WTC11 (cell line): ENCODE measurements around the gene ANTKMT. TPM values are rescaled to one million over a fixed set of nuclear protein-coding genes. Genes with fewer than 3 reads are reported as not detected.

Experiments
- ATAC-seq: fragments of 200-7000 bp; cut with Tn5 transposase; 2 replicates; pipeline ENCODE4 v1.10.0; 2021; ENCODE audit warnings: mild to moderate bottlenecking, moderate library complexity
- CTCF ChIA-PET: fragments of 300-600 bp; sonication (Branson Sonifier 250); formaldehyde crosslinking; loops from one replicate; lab custom pipeline; 2021; ENCODE audit warnings: antibody characterized with exemption; lab: Charles Lee
- POLR2A ChIA-PET: fragments of 350-600 bp; sonication (Branson Sonifier 250); formaldehyde crosslinking; loops from one replicate; lab custom pipeline; 2021; ENCODE audit warnings: antibody characterized with exemption; lab: Charles Lee
- DNase-seq: peaks from one replicate; pipeline ENCODE4 v3.0.0; 2021; ENCODE audit warnings: low spot score
- H3K27ac Mint-ChIP-seq: 2 replicates; pipeline ENCODE4 v1.8.0; 2021; ENCODE audit warnings: mixed read lengths
- H3K27me3 Mint-ChIP-seq: 2 replicates; pipeline ENCODE4 v1.8.0; 2021; ENCODE audit warnings: low read depth, mild to moderate bottlenecking, moderate library complexity, mixed read lengths
- H3K36me3 Mint-ChIP-seq: 2 replicates; pipeline ENCODE4 v1.8.0; 2021; ENCODE audit warnings: mixed read lengths
- H3K4me1 Mint-ChIP-seq: 2 replicates; pipeline ENCODE4 v1.8.0; 2022; ENCODE audit warnings: mixed read lengths
- H3K4me3 Mint-ChIP-seq: 2 replicates; pipeline ENCODE4 v1.8.0; 2021; ENCODE audit warnings: mild to moderate bottlenecking, moderate library complexity, mixed read lengths
- H3K9me3 Mint-ChIP-seq: 2 replicates; pipeline ENCODE4 v1.8.0; 2021; ENCODE audit warnings: mixed read lengths
- ARID4B ChIP-seq: sonication (generic); formaldehyde crosslinking; IDR thresholded peaks from 2 replicates; pipeline ENCODE4 v1.8.0; 2023; ENCODE audit warnings: missing genetic modification reagents, mild to moderate bottlenecking, borderline replicate concordance
- ATF1 ChIP-seq: sonication (generic); formaldehyde crosslinking; IDR thresholded peaks from 2 replicates; pipeline ENCODE4 v1.8.1; 2023; ENCODE audit warnings: mild to moderate bottlenecking, moderate library complexity, missing genetic modification reagents
- ATF2 ChIP-seq: sonication (generic); formaldehyde crosslinking; IDR thresholded peaks from 2 replicates; pipeline ENCODE4 v1.8.1; 2022; ENCODE audit warnings: low read depth, missing genetic modification reagents, borderline replicate concordance
- EMX1 ChIP-seq: fragments of 250-450 bp; sonication (Bioruptor Pico); IDR thresholded peaks from 2 replicates; pipeline ENCODE4 v1.8.0; 2021; ENCODE audit warnings: mild to moderate bottlenecking
- FOXJ3 ChIP-seq: sonication (generic); formaldehyde crosslinking; IDR thresholded peaks from 2 replicates; pipeline ENCODE4 v1.9.0; 2021; ENCODE audit warnings: missing genetic modification reagents, mild to moderate bottlenecking, borderline replicate concordance
- GTF2I ChIP-seq: fragments of 250-450 bp; sonication (Bioruptor Pico); conservative IDR thresholded peaks from 2 replicates; pipeline ENCODE4 v1.4.0; 2021; ENCODE audit warnings: mild to moderate bottlenecking
- OVOL2 ChIP-seq: fragments of 250-450 bp; sonication (Bioruptor Pico); IDR thresholded peaks from 2 replicates; pipeline ENCODE4 v1.9.0; 2021; ENCODE audit warnings: mild to moderate bottlenecking, borderline replicate concordance
- PRRX2 ChIP-seq: fragments of 250-450 bp; sonication (Bioruptor Pico); IDR thresholded peaks from 2 replicates; pipeline ENCODE4 v1.8.0; 2021; ENCODE audit warnings: mild to moderate bottlenecking
- RELA ChIP-seq: sonication (generic); formaldehyde crosslinking; IDR thresholded peaks from 2 replicates; pipeline ENCODE4 v1.8.1; 2022; ENCODE audit warnings: missing genetic modification reagents, mild to moderate bottlenecking, borderline replicate concordance
- ZBTB21 ChIP-seq: sonication (generic); formaldehyde crosslinking; IDR thresholded peaks from 2 replicates; pipeline ENCODE4 v1.8.1; 2023; ENCODE audit warnings: mild to moderate bottlenecking, missing genetic modification reagents, borderline replicate concordance
- ZNF219 ChIP-seq: sonication (generic); formaldehyde crosslinking; IDR thresholded peaks from 2 replicates; pipeline ENCODE4 v1.8.0; 2023; ENCODE audit warnings: missing genetic modification reagents, mild to moderate bottlenecking, borderline replicate concordance
- ZNF317 ChIP-seq: sonication (generic); formaldehyde crosslinking; IDR thresholded peaks from 2 replicates; pipeline ENCODE4 v1.8.1; 2023; ENCODE audit warnings: low read depth, mild to moderate bottlenecking, moderate library complexity, missing genetic modification reagents, borderline replicate concordance
- total RNA-seq: library from RNA; stranded (reverse); gene quantifications from 3 replicates; pipeline ENCODE4 v1.2.3, GENCODE V29; 2021
- TF ChIP-seq, protein P1 (sequence below): sonication (generic); formaldehyde crosslinking; IDR thresholded peaks from 2 replicates; pipeline ENCODE4 v1.8.1; 2022; ENCODE audit warnings: mild to moderate bottlenecking, missing genetic modification reagents, moderate library complexity, borderline replicate concordance
- TF ChIP-seq, protein P2 (sequence below): sonication (generic); formaldehyde crosslinking; IDR thresholded peaks from 2 replicates; pipeline ENCODE4 v1.8.0; 2022; ENCODE audit warnings: mild to moderate bottlenecking, missing genetic modification reagents
- TF ChIP-seq, protein P3 (sequence below): sonication (generic); formaldehyde crosslinking; IDR thresholded peaks from 2 replicates; pipeline ENCODE4 v1.8.0; 2023; ENCODE audit warnings: missing genetic modification reagents
- TF ChIP-seq, protein P4 (sequence below): fragments of 250-450 bp; sonication (Bioruptor Pico); IDR thresholded peaks from 2 replicates; pipeline ENCODE4 v1.9.0; 2021; ENCODE audit warnings: mild to moderate bottlenecking, borderline replicate concordance

Gene ANTKMT
- total RNA-seq, 1 experiment from 2014 or later, result 40.6 TPM

DNA sequence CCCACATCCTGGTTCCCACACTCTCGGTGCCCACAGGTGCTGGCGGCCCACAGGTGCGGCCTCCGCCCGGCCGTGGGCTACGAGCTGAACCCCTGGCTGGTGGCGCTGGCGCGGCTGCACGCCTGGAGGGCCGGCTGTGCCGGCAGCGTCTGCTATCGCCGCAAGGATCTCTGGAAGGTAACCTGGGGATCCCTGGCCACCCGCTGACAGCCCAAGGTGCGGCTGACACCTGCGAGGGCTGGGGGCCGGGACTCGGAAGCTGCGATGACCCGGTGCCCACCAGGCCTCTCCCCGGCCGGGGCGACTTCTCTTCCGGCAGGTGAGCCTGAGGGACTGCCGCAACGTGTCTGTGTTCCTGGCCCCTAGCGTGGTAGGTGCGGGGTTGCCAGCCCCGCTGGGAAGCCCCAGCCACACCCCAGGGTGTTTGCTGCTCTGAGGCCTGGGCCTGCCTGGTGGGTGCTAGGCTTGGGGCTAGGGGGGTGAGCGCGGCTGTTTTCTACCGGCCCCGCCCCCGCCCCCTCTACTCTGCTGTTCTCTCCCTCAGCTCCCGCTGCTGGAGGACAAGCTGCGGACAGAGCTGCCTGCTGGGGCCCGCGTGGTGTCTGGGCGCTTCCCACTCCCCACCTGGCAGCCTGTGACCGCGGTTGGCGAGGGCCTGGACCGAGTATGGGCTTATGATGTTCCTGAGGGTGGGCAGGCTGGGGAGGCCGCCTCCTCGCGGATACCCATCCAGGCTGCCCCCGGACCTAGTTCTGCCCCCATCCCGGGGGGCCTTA is 1.0 kb downstream of the ANTKMT start (continued):
- TF ChIP-seq, protein P1, sequence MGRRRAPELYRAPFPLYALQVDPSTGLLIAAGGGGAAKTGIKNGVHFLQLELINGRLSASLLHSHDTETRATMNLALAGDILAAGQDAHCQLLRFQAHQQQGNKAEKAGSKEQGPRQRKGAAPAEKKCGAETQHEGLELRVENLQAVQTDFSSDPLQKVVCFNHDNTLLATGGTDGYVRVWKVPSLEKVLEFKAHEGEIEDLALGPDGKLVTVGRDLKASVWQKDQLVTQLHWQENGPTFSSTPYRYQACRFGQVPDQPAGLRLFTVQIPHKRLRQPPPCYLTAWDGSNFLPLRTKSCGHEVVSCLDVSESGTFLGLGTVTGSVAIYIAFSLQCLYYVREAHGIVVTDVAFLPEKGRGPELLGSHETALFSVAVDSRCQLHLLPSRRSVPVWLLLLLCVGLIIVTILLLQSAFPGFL, result no peak
- TF ChIP-seq ZNF317, result no peak
- TF ChIP-seq ZBTB21, result 0 out of 2 replicates have a peak, but pooled peaks have one; percentile 1
- TF ChIP-seq, protein P2, sequence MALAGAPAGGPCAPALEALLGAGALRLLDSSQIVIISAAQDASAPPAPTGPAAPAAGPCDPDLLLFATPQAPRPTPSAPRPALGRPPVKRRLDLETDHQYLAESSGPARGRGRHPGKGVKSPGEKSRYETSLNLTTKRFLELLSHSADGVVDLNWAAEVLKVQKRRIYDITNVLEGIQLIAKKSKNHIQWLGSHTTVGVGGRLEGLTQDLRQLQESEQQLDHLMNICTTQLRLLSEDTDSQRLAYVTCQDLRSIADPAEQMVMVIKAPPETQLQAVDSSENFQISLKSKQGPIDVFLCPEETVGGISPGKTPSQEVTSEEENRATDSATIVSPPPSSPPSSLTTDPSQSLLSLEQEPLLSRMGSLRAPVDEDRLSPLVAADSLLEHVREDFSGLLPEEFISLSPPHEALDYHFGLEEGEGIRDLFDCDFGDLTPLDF, result no peak; the same call in 1 of the 2 replicates
- no peak for TF ChIP-seq ATF1 (CRISPR knock-in tag)
- no peak for TF ChIP-seq ZNF219 (CRISPR knock-in tag)
- TF ChIP-seq, protein P3, sequence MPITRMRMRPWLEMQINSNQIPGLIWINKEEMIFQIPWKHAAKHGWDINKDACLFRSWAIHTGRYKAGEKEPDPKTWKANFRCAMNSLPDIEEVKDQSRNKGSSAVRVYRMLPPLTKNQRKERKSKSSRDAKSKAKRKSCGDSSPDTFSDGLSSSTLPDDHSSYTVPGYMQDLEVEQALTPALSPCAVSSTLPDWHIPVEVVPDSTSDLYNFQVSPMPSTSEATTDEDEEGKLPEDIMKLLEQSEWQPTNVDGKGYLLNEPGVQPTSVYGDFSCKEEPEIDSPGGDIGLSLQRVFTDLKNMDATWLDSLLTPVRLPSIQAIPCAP (CRISPR knock-in tag), result no peak
- TF ChIP-seq PRRX2, result no peak
- TF ChIP-seq, protein P4, sequence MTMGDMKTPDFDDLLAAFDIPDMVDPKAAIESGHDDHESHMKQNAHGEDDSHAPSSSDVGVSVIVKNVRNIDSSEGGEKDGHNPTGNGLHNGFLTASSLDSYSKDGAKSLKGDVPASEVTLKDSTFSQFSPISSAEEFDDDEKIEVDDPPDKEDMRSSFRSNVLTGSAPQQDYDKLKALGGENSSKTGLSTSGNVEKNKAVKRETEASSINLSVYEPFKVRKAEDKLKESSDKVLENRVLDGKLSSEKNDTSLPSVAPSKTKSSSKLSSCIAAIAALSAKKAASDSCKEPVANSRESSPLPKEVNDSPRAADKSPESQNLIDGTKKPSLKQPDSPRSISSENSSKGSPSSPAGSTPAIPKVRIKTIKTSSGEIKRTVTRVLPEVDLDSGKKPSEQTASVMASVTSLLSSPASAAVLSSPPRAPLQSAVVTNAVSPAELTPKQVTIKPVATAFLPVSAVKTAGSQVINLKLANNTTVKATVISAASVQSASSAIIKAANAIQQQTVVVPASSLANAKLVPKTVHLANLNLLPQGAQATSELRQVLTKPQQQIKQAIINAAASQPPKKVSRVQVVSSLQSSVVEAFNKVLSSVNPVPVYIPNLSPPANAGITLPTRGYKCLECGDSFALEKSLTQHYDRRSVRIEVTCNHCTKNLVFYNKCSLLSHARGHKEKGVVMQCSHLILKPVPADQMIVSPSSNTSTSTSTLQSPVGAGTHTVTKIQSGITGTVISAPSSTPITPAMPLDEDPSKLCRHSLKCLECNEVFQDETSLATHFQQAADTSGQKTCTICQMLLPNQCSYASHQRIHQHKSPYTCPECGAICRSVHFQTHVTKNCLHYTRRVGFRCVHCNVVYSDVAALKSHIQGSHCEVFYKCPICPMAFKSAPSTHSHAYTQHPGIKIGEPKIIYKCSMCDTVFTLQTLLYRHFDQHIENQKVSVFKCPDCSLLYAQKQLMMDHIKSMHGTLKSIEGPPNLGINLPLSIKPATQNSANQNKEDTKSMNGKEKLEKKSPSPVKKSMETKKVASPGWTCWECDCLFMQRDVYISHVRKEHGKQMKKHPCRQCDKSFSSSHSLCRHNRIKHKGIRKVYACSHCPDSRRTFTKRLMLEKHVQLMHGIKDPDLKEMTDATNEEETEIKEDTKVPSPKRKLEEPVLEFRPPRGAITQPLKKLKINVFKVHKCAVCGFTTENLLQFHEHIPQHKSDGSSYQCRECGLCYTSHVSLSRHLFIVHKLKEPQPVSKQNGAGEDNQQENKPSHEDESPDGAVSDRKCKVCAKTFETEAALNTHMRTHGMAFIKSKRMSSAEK (CRISPR knock-in tag), result no peak
- TF ChIP-seq EMX1 (CRISPR knock-in tag), result no peak
- TF ChIP-seq OVOL2, result no peak
- no peak; the same call in 1 of the 2 replicates for TF ChIP-seq RELA (CRISPR knock-in tag)
- TF ChIP-seq, all 79 proteins: peak for 4

GRCh38 chr16:722835-723633 is 2.1 kb downstream of the ANTKMT start:
- Mint-ChIP-seq H3K9me3 (no peaks in the 10 kb centered on the region), H3K4me1 (peaks cover 9% of the 10 kb centered on the region), H3K4me3 (no peak overlapping the region), H3K27me3 (peaks cover 9% of the 10 kb centered on the region), H3K36me3 (no peaks in the 10 kb centered on the region; the same call in 1 of the 2 replicates), H3K27ac (no peak overlapping the region)
- no peak for TF ChIP-seq ARID4B (CRISPR knock-in tag)
- TF ChIP-seq FOXJ3 (CRISPR knock-in tag), result no peak
- no peak for TF ChIP-seq ATF2 (CRISPR knock-in tag)
- no peak for TF ChIP-seq GTF2I (CRISPR knock-in tag)
- DNase-seq (no peak), ATAC-seq (no peak)
- ChIA-PET CTCF (interaction anchor here (2.6 to 6.9 kb wide), 3 partner anchors 9 to 18 kb away, joined by 19 to 90 read pairs (median 28); partner anchors contain the start of genes CIAO3 and METRN), POLR2A (no interaction called here)
